WTC11 (cell line): Measurements from ENCODE around the gene GH1. TPM values are rescaled to one million over a fixed set of nuclear protein-coding genes. Genes with fewer than 3 reads are reported as not detected.
"Not testable (repeated sequence)": the region's sequence is repeated elsewhere in the genome, so short reads cannot be mapped to it uniquely, and the experiment has no call there.

Experiments used
- ATAC-seq: fragments of 200-7000 bp; cut with Tn5 transposase; 2 replicates; pipeline ENCODE4 v1.10.0; 2021; ENCODE audit warnings: mild to moderate bottlenecking, moderate library complexity
- CTCF ChIA-PET: fragments of 300-600 bp; sonication (Branson Sonifier 250); formaldehyde crosslinking; loops from one replicate; lab custom pipeline; 2021; ENCODE audit warnings: antibody characterized with exemption; lab: Charles Lee
- POLR2A ChIA-PET: fragments of 350-600 bp; sonication (Branson Sonifier 250); formaldehyde crosslinking; loops from one replicate; lab custom pipeline; 2021; ENCODE audit warnings: antibody characterized with exemption; lab: Charles Lee
- DNase-seq: peaks from one replicate; pipeline ENCODE4 v3.0.0; 2021; ENCODE audit warnings: low spot score
- H3K27ac Mint-ChIP-seq: 2 replicates; pipeline ENCODE4 v1.8.0; 2021; ENCODE audit warnings: mixed read lengths
- H3K27me3 Mint-ChIP-seq: 2 replicates; pipeline ENCODE4 v1.8.0; 2021; ENCODE audit warnings: low read depth, mild to moderate bottlenecking, moderate library complexity, mixed read lengths
- H3K36me3 Mint-ChIP-seq: 2 replicates; pipeline ENCODE4 v1.8.0; 2021; ENCODE audit warnings: mixed read lengths
- H3K4me1 Mint-ChIP-seq: 2 replicates; pipeline ENCODE4 v1.8.0; 2022; ENCODE audit warnings: mixed read lengths
- H3K4me3 Mint-ChIP-seq: 2 replicates; pipeline ENCODE4 v1.8.0; 2021; ENCODE audit warnings: mild to moderate bottlenecking, moderate library complexity, mixed read lengths
- H3K9me3 Mint-ChIP-seq: 2 replicates; pipeline ENCODE4 v1.8.0; 2021; ENCODE audit warnings: mixed read lengths
- CTCF ChIP-seq: fragments of 200-600 bp; IDR thresholded peaks from 2 replicates; pipeline ENCODE4 v1.8.0; 2022; ENCODE audit warnings: antibody characterized with exemption
- GTF2I ChIP-seq: fragments of 250-450 bp; sonication (Bioruptor Pico); conservative IDR thresholded peaks from 2 replicates; pipeline ENCODE4 v1.4.0; 2021; ENCODE audit warnings: mild to moderate bottlenecking
- total RNA-seq: library from RNA; stranded (reverse); gene quantifications from 3 replicates; pipeline ENCODE4 v1.2.3, GENCODE V29; 2021

Gene GH1
- total RNA-seq, 1 experiment from 2014 or later = not detected

- CTCF ChIA-PET = interaction anchor here (0.6 to 2.2 kb wide), 19 partner anchors 10 to 255 kb away, joined by 3 to 18 read pairs (median 4); partner anchors contain the start of genes GH1, GH2 and PRR29
- H3K27me3 Mint-ChIP-seq = not testable (repeated sequence)
- peak; percentile 38; the same call in 1 of the 2 replicates for TF ChIP-seq CTCF
- TF ChIP-seq, all 79 proteins: peak for 1; not testable (repeated sequence) for 78
- H3K36me3 Mint-ChIP-seq, H3K9me3 Mint-ChIP-seq, POLR2A ChIA-PET, H3K4me3 Mint-ChIP-seq: not testable (repeated sequence)
- H3K27ac Mint-ChIP-seq = 0 out of 2 replicates have a peak overlapping the region, but pooled peaks have one; percentile 65
- peaks cover 13% of the 10 kb centered on the region for H3K4me1 Mint-ChIP-seq
- peak; percentile 55 for ATAC-seq
- peak; percentile 42 for DNase-seq
These were observed 26.2 kb downstream of the GH1 start for GRCh38 chr17:63892316-63893037.

DNA sequence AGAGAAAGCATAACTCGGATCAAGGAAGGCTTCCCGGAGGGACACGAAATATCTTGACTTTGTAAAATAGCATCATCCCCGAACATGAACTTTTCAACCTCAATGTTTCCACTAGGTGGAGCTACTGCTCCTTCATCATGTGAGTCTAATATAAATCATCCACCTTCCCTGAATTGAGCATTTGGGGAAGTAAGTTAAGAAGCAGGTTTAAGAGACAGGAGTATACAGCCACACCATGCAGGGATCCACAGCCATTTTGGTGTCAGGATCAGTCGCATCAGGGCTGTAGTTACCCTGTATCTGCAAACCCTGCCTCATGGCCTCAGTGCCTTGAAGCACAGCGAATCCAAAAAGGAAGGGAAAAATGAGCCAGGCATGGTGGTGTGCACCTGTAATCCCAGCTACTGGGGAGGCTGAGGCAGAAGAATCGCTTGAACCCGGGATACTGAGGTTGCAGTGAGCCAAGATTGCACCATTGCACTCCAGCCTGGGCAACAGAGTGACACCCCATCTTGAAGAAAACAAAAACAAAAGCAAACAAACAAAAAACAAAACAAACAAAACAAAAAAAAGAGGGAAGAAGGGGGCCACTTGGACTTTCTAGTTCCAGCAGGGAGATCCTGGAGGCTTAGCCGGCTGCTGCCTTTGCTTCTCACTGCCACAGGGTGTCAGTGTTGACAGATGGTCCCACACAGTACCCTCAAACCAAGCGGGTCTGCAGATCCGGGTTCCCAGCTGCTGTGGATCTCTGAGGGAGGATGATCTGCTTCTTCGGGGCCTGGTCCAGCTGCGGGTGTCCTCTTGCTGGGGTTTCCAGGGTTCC, 29.4 kb downstream of the GH1 start:
- peak; percentile 93 for ATAC-seq
- not testable (repeated sequence) for H3K36me3 Mint-ChIP-seq, H3K4me1 Mint-ChIP-seq

DNA sequence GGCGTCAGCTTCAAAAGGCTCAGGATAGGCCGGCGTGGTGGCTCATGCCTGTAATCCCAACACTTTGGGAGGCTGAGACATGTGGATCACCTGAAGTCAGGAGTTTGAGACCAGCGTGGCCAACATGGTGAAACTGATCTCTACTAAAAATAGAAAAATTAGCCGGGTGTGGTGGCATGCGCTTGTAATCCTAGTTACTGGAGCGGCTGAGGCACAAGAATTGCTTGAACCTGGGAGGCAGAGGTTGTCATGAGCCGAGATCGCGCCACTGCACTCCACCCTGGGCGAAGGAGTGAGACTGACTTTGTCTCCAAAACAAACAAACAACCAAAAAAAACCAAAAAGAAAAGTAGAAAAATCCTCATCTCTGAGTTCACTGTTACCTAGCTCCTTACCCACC, 33.5 kb downstream of the GH1 start:
- CTCF ChIA-PET = interaction anchor here (0.9 kb wide), 1 partner anchor 62 kb away, joined by 3 read pairs; no protein-coding TSS in a partner anchor
- H3K27me3 Mint-ChIP-seq, ATAC-seq, H3K36me3 Mint-ChIP-seq, H3K27ac Mint-ChIP-seq, DNase-seq, POLR2A ChIA-PET, H3K9me3 Mint-ChIP-seq, H3K4me3 Mint-ChIP-seq: not testable (repeated sequence)
- peaks cover 22% of the 10 kb centered on the region for H3K4me1 Mint-ChIP-seq

More for the DNA sequence above, 29.4 kb downstream of the GH1 start:
- peak; percentile 71 for DNase-seq
- H3K27me3 Mint-ChIP-seq, H3K9me3 Mint-ChIP-seq, H3K4me3 Mint-ChIP-seq: not testable (repeated sequence)
- ChIA-PET CTCF (interaction anchor here (0.6 to 2.1 kb wide), 29 partner anchors 8 to 393 kb away, joined by 3 to 18 read pairs (median 4); partner anchors contain the start of genes CSHL1, GH1 and GH2), POLR2A (interaction anchor here (0.7 kb wide), 1 partner anchor 72 kb away, joined by 3 read pairs; no protein-coding TSS in a partner anchor)
- 0 out of 2 replicates have a peak overlapping the region, but pooled peaks have one; percentile 50 for H3K27ac Mint-ChIP-seq
- TF ChIP-seq CTCF = peak; percentile 63

DNA sequence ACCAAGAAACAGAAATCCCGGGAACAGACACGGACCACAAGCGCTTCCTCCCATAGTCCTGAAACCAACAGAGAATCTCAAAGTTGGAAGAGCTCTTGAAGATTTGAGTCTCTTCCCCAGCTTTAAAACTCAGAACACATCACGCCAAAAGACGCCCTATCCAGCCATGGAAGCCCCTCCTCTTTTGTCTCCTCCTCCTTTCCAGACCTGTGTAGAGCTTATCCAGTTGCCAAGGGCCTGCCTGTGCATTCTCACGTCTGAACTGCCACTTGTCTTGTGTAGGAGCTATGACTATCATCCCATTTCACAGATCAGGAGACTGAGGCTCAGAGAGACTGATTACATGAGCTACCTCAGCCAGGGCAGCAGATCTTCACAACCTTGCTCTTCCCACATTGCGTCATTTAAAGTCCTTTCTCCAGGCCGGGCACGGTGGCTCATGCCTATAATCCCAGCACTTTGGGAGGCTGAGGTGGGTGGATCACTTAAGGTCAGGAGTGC, 36.0 kb downstream of the GH1 start:
- CTCF ChIA-PET = interaction anchor here (0.6 to 4.0 kb wide), 14 partner anchors 8 to 251 kb away, joined by 3 to 41 read pairs (median 5); partner anchors contain the start of genes CSHL1, GH1 and PRR29
- not testable (repeated sequence) for DNase-seq, H3K27me3 Mint-ChIP-seq, H3K9me3 Mint-ChIP-seq, ATAC-seq, H3K4me3 Mint-ChIP-seq, H3K27ac Mint-ChIP-seq, H3K36me3 Mint-ChIP-seq
- peaks cover 20% of the 10 kb centered on the region for H3K4me1 Mint-ChIP-seq
- POLR2A ChIA-PET = interaction anchor here (0.7 kb wide), 2 partner anchors 116 to 279 kb away, joined by 3 read pairs; no protein-coding TSS in a partner anchor

DNA sequence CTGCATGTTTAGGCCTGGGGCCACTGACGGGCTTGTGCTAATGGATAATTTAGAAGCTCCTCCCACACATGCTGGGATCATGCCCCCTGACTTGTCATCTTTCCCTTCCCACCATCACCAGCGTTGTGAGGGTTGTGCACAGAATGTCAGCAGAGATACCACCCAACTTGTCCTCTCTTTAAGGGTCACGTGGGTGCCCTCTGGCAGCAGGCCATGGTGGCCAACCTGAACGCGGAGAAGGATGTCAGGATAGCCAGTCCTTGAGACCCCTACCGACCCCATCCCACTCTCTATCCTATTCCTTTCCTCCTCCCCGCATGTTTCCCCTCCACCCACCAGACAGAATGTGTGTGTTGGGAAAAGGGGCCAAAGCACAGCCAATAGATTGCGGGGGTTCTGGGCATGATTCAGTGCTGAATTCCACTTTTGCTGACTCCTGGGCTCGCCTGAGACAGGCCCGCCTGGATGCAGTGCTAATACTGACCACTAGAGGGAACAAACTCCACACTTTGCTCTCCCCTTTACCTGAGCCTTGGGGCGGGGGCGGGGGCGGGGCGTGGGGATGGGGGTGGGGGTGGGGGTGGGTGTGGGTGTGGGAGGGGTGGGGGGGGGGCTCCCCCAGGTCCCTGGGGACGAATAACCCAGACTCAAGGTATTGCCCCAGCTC, 36.6 kb downstream of the GH1 start, which contains the start of gene GH2:
TSS of gene GH2 (minus strand) at position 10 of the 667 bp plus-strand sequence. CDS start 143 bp downstream, outside the sequence.
- H3K36me3 Mint-ChIP-seq = no peaks in the 10 kb centered on the region
- TF ChIP-seq GTF2I (no peak), CTCF (peak; percentile 81)
- peak within 1 kb of the TSS; percentile 23; the same call in 1 of the 2 replicates for H3K4me3 Mint-ChIP-seq
- peak within 1 kb of the TSS; percentile 79 for H3K27ac Mint-ChIP-seq
- H3K27me3 Mint-ChIP-seq = peaks cover 4% of the 10 kb centered on the region; the same call in 1 of the 2 replicates
- CTCF ChIA-PET = interaction anchor here (0.8 to 4.0 kb wide), 31 partner anchors 8 to 251 kb away, joined by 3 to 41 read pairs (median 6); partner anchors contain the start of genes CSHL1, GH1 and PRR29
- H3K4me1 Mint-ChIP-seq = peaks cover 20% of the 10 kb centered on the region
- POLR2A ChIA-PET = no interaction called here
- DNase-seq (peak; percentile 86), ATAC-seq (peak; percentile 83)
- no peaks in the 10 kb centered on the region for H3K9me3 Mint-ChIP-seq
